Prostate gland (tissue), 2 donors: ENCODE data around the gene CDH6. TPM values are rescaled to one million over a fixed set of nuclear protein-coding genes. Genes with fewer than 3 reads are reported as not detected.
"Not testable (repeated sequence)": the region's sequence is repeated elsewhere in the genome, so short reads cannot be mapped to it uniquely, and the experiment has no call there.

Experiments used
- DNase-seq: peaks from one replicate; pipeline ENCODE4 v3.0.0-alpha.2; 2019; ENCODE audit warnings: low spot score
- H3K27ac ChIP-seq, 2 donors: fragments of 200-600 bp; sonication (generic); 2 replicates each; pipeline ENCODE4 v1.5.1; 2017 to 2019
- H3K27me3 ChIP-seq: fragments of 200-600 bp; sonication (generic); replicated peaks from 2 replicates; pipeline ENCODE4 v1.5.1; 2019; ENCODE audit not compliant: insufficient read depth
- H3K36me3 ChIP-seq, 2 donors: fragments of 200-600 bp; sonication (generic); 1 replicate in 1 of 2; 2 replicates in 1 of 2; pipeline versions ENCODE4 v1.5.1 to v1.8.1; 2017 to 2019
- H3K4me1 ChIP-seq: fragments of 200-600 bp; sonication (generic); replicated peaks from 2 replicates; pipeline ENCODE4 v1.5.1; 2019
- H3K4me3 ChIP-seq, 2 donors: fragments of 200-600 bp; sonication (generic); 2 replicates each; pipeline ENCODE4 v1.5.1; 2017 to 2019
- H3K9me3 ChIP-seq: fragments of 200-600 bp; sonication (generic); 2 replicates; pipeline ENCODE4 v1.5.1; 2017
- POLR2A ChIP-seq: fragments of 450-650 bp; IDR thresholded peaks from one replicate; pipeline ENCODE4 v1.6.1; 2016; ENCODE audit warnings: antibody characterized with exemption, mild to moderate bottlenecking
- POLR2AphosphoS5 ChIP-seq: sonication (generic); formaldehyde crosslinking; IDR thresholded peaks from one replicate; pipeline ENCODE4 v1.6.1; 2017; ENCODE audit warnings: antibody characterized with exemption
- WGBS: methylation state at CpG from one replicate; pipeline ENCODE4 v1.1.5; 2018; 5-methylcytosine and 5-hydroxymethylcytosine counted together
- intact Hi-C: fragments of 100-400 bp; cut with DNase I; formaldehyde crosslinking; loops from one replicate; pipeline ENCODE4 v1.14.2; 2022
- total RNA-seq, 2 donors: library from RNA; depleted of rRNA; stranded (reverse); fragments of >200 nt; gene quantifications; one replicate each; pipeline ENCODE4 v1.1.0, GENCODE V29; 2016
- TF ChIP-seq, protein P1 (sequence below), 4 experiments: fragments of 200-600 bp in 2 of 4; fragments of 450-650 bp in 2 of 4; sonication (generic) in 2 of 4; IDR thresholded peaks; 1 replicate in 3 of 4; 2 replicates in 1 of 4; pipeline ENCODE4 v1.5.1; 2016 to 2019; ENCODE audit warnings: antibody characterized with exemption in 4 of 4, mild to moderate bottlenecking in 2 of 4, moderate library complexity in 2 of 4

Gene CDH6
- total RNA-seq, 2 donors from 2014 or later: 1.2 to 2.3 TPM

DNA sequence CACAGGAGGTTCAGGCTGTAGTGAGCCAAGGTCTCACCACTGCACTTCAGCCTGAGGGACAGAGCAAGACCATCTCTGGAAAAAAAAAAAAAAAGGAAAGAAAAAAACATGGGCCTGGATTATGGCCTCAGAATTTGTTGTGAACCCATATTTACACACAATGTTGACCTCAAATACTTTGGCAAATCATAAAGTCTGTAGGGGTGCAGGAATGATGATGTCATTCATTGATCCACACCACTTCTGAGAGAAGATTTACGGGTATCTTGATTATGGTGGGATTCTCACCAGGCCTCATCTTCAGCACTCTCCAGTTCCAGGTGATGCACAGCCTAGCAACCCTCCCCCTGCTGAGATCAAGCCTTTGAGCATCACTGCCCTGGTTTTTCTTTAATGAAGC, 156.9 kb downstream of the CDH6 start:
- Histone ChIP-seq H3K9me3 (no peaks in the 10 kb centered on the region), H3K4me1 (no peaks in the 10 kb centered on the region), H3K27ac (no peak overlapping the region), H3K27me3 (no peaks in the 10 kb centered on the region), H3K4me3 (no peak overlapping the region), H3K36me3 (no peaks in the 10 kb centered on the region)
- 77% methylated on average over 1 of the region's 1 CpG for WGBS
- TF ChIP-seq POLR2A (no peak), POLR2AphosphoS5 (no peak)
- TF ChIP-seq, protein P1, sequence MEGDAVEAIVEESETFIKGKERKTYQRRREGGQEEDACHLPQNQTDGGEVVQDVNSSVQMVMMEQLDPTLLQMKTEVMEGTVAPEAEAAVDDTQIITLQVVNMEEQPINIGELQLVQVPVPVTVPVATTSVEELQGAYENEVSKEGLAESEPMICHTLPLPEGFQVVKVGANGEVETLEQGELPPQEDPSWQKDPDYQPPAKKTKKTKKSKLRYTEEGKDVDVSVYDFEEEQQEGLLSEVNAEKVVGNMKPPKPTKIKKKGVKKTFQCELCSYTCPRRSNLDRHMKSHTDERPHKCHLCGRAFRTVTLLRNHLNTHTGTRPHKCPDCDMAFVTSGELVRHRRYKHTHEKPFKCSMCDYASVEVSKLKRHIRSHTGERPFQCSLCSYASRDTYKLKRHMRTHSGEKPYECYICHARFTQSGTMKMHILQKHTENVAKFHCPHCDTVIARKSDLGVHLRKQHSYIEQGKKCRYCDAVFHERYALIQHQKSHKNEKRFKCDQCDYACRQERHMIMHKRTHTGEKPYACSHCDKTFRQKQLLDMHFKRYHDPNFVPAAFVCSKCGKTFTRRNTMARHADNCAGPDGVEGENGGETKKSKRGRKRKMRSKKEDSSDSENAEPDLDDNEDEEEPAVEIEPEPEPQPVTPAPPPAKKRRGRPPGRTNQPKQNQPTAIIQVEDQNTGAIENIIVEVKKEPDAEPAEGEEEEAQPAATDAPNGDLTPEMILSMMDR (IDR thresholded peaks at IDR 0.05): no peak
- intact Hi-C loops: no loop called here
- DNase-seq: no peak

DNA sequence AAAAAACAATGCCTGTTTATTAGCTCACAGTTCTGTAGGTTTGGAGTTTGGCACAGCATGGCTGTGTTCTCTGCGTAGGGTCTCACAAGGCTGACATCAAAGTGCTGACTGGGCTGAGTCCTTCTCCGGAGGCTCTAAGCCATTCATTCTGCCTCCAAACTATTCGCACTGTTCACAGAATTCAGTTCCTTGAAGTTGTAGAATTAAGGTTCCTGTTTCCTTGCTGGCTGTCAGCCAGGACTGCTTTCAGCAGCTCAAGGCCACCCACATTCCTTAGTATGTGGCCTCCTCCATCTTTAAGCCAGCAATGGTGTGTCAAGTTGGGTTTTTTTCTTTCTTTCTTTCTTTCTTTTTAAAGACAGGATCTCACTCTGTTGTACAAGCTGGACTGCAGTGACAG, 161.9 kb downstream of the CDH6 start:
- DNase-seq: no peak
- no peaks in the 10 kb centered on the region for H3K36me3 ChIP-seq
- TF ChIP-seq POLR2A: no peak
- no peak for TF ChIP-seq POLR2AphosphoS5
- TF ChIP-seq, protein P1 (IDR thresholded peaks at IDR 0.05): no peak
- WGBS: 75% methylated on average over 3 of the region's 3 CpGs
- no peaks in the 10 kb centered on the region for H3K9me3 ChIP-seq
- intact Hi-C loops: no loop called here
- H3K27me3 ChIP-seq: no peaks in the 10 kb centered on the region
- no peak overlapping the region for H3K4me3 ChIP-seq
- no peaks in the 10 kb centered on the region for H3K4me1 ChIP-seq
- no peak overlapping the region for H3K27ac ChIP-seq

DNA sequence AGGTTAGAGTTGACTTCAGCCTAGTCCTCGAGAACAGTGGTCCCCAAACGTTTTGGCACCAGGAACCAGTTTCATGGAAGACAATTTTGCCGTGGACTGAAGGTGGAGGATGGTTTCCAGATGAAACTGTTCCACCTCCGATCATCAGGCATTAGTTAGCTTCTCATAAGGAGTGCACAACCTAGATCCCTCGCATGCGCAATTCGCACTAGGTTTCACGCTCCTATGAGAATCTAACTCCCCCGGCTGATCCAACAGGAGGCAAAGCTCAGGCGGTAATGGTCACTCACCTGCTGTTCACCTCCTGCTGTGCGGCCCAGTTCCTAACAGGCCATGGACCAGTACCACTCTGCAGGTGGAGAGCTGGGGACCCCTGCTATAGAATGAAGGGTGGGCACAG, 163.6 kb downstream of the CDH6 start:
- Histone ChIP-seq H3K4me1 (no peaks in the 10 kb centered on the region), H3K9me3 (no peaks in the 10 kb centered on the region), H3K27me3 (no peaks in the 10 kb centered on the region), H3K4me3 (no peak overlapping the region), H3K27ac (no peak overlapping the region), H3K36me3 (no peaks in the 10 kb centered on the region)
- intact Hi-C loops: no loop called here
- 86% methylated on average over 11 of the region's 11 CpGs for WGBS
- no peak for TF ChIP-seq POLR2AphosphoS5
- TF ChIP-seq, protein P1 (IDR thresholded peaks at IDR 0.05): no peak
- TF ChIP-seq POLR2A: no peak
- no peak for DNase-seq

DNA sequence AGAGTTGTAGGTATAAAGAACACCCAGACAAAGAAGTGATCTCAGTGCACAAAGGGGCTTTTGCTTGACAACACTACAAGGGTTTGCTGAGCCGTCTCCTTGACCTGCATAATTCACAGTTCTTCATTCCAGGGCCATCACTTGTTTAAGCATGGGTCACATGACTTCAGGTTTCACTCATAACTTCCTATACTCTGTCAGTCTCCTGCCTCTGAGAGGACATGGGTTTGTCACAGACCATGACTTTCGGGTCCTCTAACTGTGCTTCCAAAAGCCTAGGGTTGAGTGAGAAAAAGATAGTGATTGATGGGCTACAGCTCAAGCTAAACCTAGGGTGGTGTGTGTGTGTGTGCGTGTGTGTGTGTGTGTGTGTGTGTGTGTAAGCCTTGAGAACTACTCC, 166.4 kb downstream of the CDH6 start:
- Histone ChIP-seq H3K27me3 (no peaks in the 10 kb centered on the region), H3K4me1 (no peaks in the 10 kb centered on the region), H3K27ac (no peak overlapping the region), H3K4me3 (no peak overlapping the region), H3K9me3 (no peaks in the 10 kb centered on the region), H3K36me3 (no peaks in the 10 kb centered on the region)
- WGBS: 73% methylated on average over 3 of the region's 3 CpGs
- DNase-seq: no peak
- intact Hi-C loops: no loop called here
- TF ChIP-seq, protein P1 (IDR thresholded peaks at IDR 0.05): no peak
- TF ChIP-seq POLR2AphosphoS5 (no peak), POLR2A (no peak)

DNA sequence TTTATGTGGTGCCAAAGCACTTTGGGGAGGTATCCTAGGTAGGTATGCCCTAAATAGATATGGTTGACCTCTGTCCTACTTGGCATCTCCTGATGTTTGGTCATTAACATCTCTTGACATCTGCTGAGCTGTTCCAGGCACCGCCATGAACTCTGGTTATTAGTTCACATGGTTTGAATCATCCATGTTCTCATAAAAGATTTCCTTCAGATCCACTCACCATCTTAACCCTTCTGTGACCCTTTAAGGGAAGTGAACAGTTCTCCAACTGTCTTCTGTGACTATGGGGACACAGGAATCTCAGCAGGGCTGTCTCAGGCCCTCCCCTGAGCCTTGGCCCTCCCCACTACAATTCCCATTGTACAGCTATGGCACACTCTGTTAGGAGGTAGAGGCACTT, 167.7 kb downstream of the CDH6 start:
- Histone ChIP-seq H3K36me3 (no peaks in the 10 kb centered on the region), H3K27me3 (no peaks in the 10 kb centered on the region), H3K9me3 (no peaks in the 10 kb centered on the region), H3K4me1 (no peaks in the 10 kb centered on the region), H3K4me3 (no peak overlapping the region), H3K27ac (no peak overlapping the region)
- intact Hi-C loops: no loop called here
- 19% methylated on average over 1 of the region's 1 CpG for WGBS
- DNase-seq: no peak
- TF ChIP-seq POLR2AphosphoS5 (no peak), POLR2A (no peak)
- TF ChIP-seq, protein P1 (IDR thresholded peaks at IDR 0.05): no peak

DNA sequence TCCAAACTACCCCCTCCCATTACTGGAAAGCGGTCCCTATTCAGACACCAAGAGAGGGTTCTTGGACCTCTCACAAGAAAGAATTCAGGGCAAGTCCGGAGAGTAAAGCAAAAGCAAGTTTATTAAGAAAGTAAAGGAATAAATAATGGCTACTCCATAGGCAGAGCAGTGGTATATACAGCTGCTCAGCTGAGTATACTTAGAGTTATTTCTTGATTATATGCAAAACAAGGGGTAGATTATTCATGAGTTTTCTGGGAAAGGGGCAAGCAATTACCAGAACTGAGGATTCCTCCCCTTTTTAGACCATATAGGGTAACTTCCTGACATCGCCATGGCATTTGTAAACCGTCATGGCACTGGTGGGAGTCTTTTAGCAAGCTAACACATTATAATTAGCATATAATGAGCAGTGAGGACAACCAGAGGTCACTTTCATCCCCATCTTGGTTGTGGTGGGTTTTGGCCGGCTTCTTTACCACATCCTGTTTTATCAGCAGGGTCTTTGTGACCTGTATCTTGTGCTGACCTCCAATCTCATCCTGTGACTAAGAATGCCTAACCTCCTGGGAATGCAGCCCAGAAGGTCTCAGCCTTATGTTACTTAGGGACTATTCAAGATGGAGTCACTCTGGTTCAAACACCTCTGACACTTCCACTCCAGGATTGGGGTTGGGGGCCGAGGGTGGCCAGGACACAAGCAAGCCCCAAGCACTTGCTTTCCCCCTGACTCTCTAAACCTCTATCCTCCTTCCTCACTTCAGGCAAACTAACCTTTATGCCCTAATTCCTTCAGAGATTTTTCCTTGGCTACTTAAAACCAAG, 168.4 kb downstream of the CDH6 start:
- WGBS: 86% methylated on average over 6 of the region's 6 CpGs
- intact Hi-C loops, H3K27ac ChIP-seq, H3K4me1 ChIP-seq, H3K9me3 ChIP-seq, DNase-seq, H3K4me3 ChIP-seq, H3K36me3 ChIP-seq, H3K27me3 ChIP-seq: not testable (repeated sequence)
